Stomach (tissue), 4 donors: ENCODE results near the gene PKN3.

Experiments used
- CTCF ChIP-seq, 7 experiments: fragments of 450-650 bp in 4 of 7; fragments of 200-600 bp in 3 of 7; sonication (generic) in 3 of 7; IDR thresholded peaks; one replicate each; pipeline ENCODE4 v1.5.1; 2016 to 2019; ENCODE audit warnings: antibody characterized with exemption in 7 of 7, control low read depth in 2 of 7, mild to moderate bottlenecking in 1 of 7
- POLR2A ChIP-seq, 4 donors: fragments of 450-650 bp; IDR thresholded peaks; one replicate each; pipeline ENCODE4 v1.6.1; 2016; ENCODE audit warnings: antibody characterized with exemption in 4 of 4, control low read depth in 2 of 4, mild to moderate bottlenecking in 1 of 4, moderate library complexity in 1 of 4
- POLR2AphosphoS5 ChIP-seq, 3 donors: sonication (generic); formaldehyde crosslinking; IDR thresholded peaks; one replicate each; pipeline ENCODE4 v1.6.1; 2016; ENCODE audit warnings: antibody characterized with exemption in 3 of 3

- TF ChIP-seq CTCF (IDR thresholded peaks at IDR 0.05) = no peak
- TF ChIP-seq POLR2A (IDR thresholded peaks at IDR 0.05) = no peak
- TF ChIP-seq POLR2AphosphoS5 (IDR thresholded peaks at IDR 0.05) = no peak
Observed at GRCh38 chr9:128702949-128703615, 779 bp downstream of the PKN3 start.
